Effector memory CD4-positive, alpha-beta T cell (primary cell): ENCODE data around the gene PROSER2.

Experiments used
- DNase-seq, 3 donors: peaks; one replicate each; pipeline ENCODE4 v3.0.0-alpha.2; 2020
- H3K27ac ChIP-seq: 2 replicates; pipeline ENCODE4 v1.7.0; 2013; ENCODE audit warnings: mild to moderate bottlenecking, low read length, moderate library complexity; ENCODE audit not compliant: insufficient read depth, poor library complexity, severe bottlenecking
- H3K27me3 ChIP-seq: replicated peaks from 2 replicates; pipeline ENCODE4 v1.7.0; 2013; ENCODE audit warnings: mild to moderate bottlenecking, low read length; ENCODE audit not compliant: insufficient read depth, control insufficient read depth, poor library complexity, severe bottlenecking
- H3K36me3 ChIP-seq: 2 replicates; pipeline ENCODE4 v1.7.0; 2013; ENCODE audit warnings: mild to moderate bottlenecking, low read length, moderate library complexity; ENCODE audit not compliant: control insufficient read depth, insufficient read depth
- H3K4me1 ChIP-seq: 2 replicates; pipeline ENCODE4 v1.7.0; 2013; ENCODE audit warnings: low read length, mild to moderate bottlenecking; ENCODE audit not compliant: control insufficient read depth, insufficient read depth, poor library complexity, severe bottlenecking
- H3K4me3 ChIP-seq: 2 replicates; pipeline ENCODE4 v1.7.0; 2013; ENCODE audit warnings: low read length, low read depth, mild to moderate bottlenecking; ENCODE audit not compliant: insufficient read depth, poor library complexity, severe bottlenecking
- H3K9me3 ChIP-seq: 2 replicates; pipeline ENCODE4 v1.7.0; 2013; ENCODE audit warnings: mild to moderate bottlenecking, low read length, moderate library complexity; ENCODE audit not compliant: control insufficient read depth

PROSER2 gene

DNA sequence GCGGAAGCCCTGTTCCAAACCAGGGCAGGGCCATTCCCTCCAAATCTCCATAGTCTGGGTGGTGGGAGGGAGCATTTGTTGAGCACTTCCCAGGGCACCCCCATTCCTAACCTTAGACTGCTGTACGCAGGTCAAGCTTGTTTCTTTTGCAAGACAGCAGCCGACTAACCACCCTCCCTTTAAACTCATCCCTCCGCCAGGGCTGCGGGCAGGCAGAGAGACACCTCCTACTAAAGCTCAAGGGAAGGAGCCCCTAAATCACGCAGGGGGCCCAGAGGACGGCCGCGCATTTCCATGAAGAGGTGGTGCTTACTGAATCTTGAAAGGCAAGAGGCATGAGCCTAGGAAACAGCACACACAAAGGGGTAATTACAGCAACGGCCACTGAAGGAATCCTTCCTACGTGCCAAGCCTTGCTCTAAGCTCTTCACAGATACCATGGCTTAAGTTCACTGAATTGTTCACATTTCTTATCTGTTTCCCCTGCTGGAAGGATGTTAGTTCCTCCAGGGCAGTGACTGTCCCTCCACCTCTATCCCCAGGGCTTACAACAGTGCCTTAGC lies 90.0 kb downstream of the PROSER2 start:
- no peaks in the 10 kb centered on the region for H3K36me3 ChIP-seq
- H3K27ac ChIP-seq: no peak overlapping the region
- no peak for DNase-seq
- no peaks in the 10 kb centered on the region for H3K4me1 ChIP-seq
- H3K27me3 ChIP-seq: no peaks in the 10 kb centered on the region
- H3K9me3 ChIP-seq: no peaks in the 10 kb centered on the region
- H3K4me3 ChIP-seq: no peak overlapping the region

DNA sequence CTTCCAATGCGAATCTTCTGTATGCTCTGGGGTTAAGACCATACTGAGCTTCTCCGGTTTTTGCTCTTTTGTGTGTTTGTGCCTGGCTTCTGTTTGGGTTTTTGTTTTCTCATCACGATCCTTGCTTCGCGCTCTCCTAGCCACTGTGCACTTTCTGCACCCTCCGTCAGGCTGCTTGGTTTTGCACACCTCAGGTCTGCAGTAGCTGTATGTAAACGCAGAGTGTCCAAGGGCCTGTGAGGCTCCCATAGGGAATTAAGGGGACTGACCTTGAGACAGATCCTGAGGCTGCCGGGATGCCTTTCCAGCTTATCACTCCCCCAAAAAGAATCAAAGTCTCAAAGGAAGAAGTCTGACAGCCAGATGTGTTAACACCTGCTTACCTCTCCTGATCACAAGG lies 95.2 kb downstream of the PROSER2 start:
- no peak overlapping the region for H3K27ac ChIP-seq
- peaks cover 21% of the 10 kb centered on the region for H3K36me3 ChIP-seq
- DNase-seq: no peak
- H3K27me3 ChIP-seq: no peaks in the 10 kb centered on the region
- no peak overlapping the region for H3K4me3 ChIP-seq
- H3K4me1 ChIP-seq: no peaks in the 10 kb centered on the region
- no peaks in the 10 kb centered on the region for H3K9me3 ChIP-seq

DNA sequence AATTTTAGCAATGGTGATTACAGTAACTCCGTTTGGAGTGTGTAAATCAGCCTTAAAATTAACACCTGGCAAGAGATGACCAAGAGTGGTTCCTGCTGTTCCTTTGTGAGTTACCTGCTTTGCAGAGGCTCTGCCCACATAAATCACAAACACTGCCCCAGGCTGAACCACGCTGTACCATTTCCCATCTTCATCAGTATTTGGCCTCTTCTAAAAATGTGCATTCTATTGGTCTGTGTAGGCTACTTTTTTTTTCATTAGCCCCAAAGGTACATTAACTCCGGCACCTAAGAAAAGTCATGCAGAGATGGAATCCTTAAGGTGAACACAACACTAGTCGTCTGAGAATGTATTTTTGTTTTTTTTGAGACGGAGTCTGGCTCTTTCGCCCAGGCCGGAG lies 96.1 kb downstream of the PROSER2 start:
- Histone ChIP-seq H3K4me1 (no peaks in the 10 kb centered on the region), H3K27me3 (no peaks in the 10 kb centered on the region), H3K36me3 (peaks cover 21% of the 10 kb centered on the region), H3K27ac (no peak overlapping the region), H3K4me3 (no peak overlapping the region), H3K9me3 (no peaks in the 10 kb centered on the region)
- no peak for DNase-seq
